ENCODE results near the gene SPOCK2. TPM values are rescaled to one million over a fixed set of nuclear protein-coding genes. Genes with fewer than 3 reads are reported as not detected.
A peak's percentile ranks its signal among the peaks of the same experiment; 100 is the strongest.
"Not testable (repeated sequence)": the region's sequence is repeated elsewhere in the genome, so short reads cannot be mapped to it uniquely, and the experiment has no call there.

Gene SPOCK2, protein sequence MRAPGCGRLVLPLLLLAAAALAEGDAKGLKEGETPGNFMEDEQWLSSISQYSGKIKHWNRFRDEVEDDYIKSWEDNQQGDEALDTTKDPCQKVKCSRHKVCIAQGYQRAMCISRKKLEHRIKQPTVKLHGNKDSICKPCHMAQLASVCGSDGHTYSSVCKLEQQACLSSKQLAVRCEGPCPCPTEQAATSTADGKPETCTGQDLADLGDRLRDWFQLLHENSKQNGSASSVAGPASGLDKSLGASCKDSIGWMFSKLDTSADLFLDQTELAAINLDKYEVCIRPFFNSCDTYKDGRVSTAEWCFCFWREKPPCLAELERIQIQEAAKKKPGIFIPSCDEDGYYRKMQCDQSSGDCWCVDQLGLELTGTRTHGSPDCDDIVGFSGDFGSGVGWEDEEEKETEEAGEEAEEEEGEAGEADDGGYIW
- 0.47 and 1.1 TPM in 2 replicates for total RNA-seq (2014; rRNA removed; shearing (Covaris generic))
- 1.8 and 2.3 TPM in 2 replicates for polyA plus RNA-seq (2014; cell fraction: nucleus; rRNA removed)

DNA sequence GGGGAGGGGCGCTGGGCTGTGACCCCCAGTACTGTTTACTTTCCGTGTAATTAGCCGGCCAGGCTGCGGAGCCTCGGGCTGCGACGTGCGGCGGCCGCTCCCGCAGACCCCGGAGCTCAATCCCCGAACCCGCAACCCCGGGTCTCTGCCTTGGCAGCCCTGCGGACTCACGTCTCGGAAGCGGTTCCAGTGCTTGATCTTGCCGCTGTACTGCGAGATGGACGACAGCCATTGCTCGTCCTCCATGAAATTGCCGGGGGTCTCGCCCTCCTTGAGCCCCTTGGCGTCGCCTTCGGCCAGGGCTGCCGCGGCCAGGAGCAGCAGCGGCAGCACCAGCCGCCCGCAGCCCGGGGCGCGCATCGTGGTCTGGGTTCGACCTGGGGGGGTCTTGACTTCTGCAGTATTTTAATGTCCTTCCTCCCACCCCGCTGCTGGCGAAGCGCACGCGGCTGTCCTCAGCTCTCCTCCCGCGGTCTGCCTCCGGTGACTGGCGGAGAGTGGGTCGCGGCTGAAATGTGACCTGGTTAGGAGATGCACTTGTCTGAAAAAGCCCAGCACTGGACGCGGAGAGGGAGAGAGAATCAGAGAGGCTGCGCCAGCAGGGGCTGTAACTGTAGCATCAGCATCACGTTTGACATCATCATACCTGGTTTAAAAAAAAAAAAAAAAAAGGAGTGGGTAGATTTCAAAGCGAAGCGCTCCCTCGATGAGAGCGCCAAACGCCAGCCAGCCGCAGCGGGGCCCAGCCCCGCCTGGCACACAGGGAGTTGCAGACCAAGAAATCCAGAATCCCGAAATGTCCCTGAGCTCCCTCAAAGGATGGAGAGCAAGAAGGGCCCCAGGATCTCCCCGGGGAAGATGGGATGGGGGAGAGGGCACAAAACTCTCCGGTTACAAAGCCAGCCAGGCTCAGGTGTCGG is at the start of gene SPOCK2:
Gene SPOCK2, minus strand, starts transcription at position 583 of the 920 bp plus-strand sequence. Its CDS starts 223 bp downstream, at position 360.
- DNase-seq (ENCODE audit: extremely low read depth, low read depth) = no peak

DNA sequence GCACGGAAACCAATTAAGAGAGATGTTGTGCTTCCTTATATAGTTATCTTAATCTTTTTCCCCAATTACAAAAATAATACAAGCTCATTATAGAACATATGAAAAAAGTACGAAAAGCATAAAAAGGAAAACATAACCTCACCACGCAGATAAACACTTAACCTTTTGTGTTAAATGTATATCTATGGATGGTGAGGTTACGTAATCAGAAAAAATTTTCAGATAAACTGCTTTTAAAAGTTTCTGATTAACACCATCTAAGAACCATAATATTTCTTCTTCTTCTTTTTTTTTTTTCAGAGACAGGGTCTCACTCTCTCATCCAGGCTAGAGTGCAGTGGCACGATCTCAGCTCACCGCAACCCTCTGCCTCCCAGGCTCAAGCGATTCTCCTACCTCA is 49.2 kb upstream of the SPOCK2 start:
- no peak for DNase-seq (ENCODE audit: extremely low read depth, low read depth)

DNA sequence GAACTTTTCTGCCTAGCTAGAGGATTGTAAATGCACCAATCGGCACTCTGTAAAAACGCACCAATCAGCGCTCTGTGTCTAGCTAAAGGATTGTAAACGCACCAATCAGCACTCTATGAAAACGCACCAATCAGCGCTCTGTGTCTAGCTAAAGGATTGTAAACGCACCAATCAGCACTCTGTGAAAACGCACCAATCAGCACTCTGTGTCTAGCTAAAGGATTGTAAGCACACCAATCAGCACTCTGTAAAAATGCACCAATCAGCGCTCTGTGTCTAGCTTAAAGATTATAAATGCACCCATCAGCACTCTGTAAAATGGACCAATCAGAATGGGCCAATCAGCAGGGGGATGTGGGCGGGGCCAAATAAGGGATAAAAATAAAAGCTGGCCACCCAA is 47.9 kb upstream of the SPOCK2 start:
- DNase-seq (ENCODE audit: extremely low read depth, low read depth) = not testable (repeated sequence)

DNA sequence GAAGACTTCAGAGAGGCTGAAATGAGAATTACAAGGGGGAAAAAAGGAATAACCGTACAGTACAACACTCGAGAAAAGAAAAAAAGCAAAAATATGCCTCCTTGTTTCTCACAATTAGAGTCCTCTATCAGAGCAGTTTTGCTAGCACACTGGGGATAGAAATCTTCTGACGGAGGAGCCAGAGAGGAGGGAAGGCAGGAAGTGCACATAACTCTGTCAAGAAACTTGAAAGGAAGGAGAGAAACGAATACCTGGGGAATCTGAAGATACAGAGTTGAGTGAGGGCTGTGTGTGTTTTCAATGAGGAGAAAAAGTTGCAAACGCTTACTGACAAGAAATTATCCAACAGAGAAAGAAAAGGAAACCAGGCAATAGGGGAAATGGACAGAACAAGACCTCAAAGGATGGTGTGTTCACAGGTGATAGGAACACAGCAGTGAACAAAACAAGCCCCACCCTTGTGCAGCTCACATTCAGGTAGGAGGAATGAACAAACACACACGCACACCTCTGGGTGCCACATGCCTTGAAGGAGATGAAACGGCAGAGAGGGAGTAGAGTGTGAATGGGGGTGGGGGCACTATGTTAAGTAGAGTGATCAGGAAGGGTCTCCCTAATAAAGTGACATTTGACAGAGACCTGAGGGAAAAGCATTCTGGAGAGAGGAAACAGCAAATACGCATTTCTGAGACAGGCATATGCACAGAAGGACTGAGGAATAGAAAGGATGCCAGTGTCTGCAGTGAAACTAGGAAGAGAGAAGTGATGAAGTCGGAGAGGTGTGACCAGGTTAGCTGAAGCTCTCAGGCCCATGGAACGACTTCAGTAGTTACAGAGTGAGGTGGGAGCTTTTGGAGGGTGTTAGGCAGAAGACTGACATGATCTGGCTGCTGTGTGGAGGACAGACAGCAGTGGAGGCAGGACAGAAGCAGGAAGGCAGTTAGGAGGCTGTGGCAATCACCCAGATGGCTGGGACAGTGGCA is 46.7 kb upstream of the SPOCK2 start:
- DNase-seq (ENCODE audit: extremely low read depth, low read depth) = no peak

DNA sequence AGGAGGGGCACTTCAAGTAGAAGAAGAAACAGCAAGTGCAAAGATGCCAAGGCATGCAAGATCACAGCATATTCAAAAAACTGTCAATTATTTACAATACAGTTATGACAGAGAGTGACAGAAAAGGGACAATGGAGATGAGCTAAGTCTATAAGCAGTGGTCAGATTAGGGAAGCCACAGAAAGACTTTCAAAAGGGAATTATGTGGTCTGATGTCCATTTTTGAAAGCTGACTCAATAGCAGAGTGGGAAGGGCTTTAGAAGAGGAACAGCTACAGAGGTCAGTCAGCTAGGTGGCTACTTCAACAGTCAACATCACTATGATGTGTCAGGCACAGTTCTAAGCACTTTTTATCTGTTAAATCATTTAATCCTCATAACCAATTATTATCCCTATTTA is 45.2 kb upstream of the SPOCK2 start:
- no peak for DNase-seq (ENCODE audit: extremely low read depth, low read depth)

DNA sequence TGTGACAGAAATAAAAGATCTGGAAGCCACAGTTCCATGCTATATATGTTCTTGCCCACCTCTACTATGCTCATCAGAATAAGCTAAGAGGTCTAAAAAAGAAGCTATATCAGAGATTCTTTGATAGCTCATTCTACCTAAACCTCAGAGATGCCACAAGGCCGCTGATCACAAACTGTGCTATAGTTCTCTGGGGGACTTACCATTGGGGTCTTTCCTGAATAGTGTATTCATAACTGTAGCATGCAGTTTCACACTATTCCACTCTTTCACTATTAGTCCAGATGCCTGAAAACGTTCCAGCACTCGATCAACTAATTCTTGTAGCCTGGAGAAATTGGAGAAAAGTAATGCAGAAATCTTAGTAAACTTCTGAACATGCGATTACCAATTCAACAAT is 44.5 kb upstream of the SPOCK2 start:
- no peak for DNase-seq (ENCODE audit: extremely low read depth, low read depth)

DNA sequence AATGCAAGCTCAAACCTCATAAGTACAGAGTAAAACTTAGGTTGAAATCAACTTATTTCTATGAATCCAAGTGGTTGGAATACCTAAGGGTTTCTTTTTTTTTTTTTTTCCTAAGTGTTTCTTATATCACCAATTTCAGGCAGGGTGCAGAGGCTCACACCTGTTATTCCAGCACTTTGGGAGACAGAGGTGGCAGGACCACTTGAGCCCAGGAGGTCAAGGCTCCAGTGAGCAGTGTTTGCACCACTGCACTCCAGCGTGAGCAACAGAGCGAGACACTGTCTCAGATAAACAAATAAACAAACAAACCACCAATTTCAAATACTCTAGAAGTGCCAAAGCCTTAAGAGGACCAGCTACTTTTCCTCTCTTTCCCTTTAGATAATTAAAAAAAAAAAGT is 39.2 kb upstream of the SPOCK2 start:
- no peak for DNase-seq (ENCODE audit: extremely low read depth, low read depth)

DNA sequence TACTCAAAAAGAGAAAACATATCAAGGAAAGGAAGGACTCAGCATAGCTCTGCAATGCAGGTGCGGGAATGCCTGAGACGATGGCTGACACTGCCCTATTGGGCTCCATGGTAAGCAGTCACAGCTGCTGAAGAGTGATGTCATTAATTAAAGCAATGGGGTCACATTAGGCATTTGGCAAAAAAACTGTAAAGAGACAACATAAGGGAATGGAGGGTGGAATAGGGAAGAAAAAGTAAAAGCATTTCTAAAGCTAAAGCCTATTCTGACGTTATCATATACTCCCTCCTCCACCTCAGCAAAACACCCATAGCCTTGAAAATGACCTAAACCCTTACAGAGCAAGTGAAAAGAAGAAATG is 38.5 kb upstream of the SPOCK2 start:
- no peak for DNase-seq (ENCODE audit: extremely low read depth, low read depth)

DNA sequence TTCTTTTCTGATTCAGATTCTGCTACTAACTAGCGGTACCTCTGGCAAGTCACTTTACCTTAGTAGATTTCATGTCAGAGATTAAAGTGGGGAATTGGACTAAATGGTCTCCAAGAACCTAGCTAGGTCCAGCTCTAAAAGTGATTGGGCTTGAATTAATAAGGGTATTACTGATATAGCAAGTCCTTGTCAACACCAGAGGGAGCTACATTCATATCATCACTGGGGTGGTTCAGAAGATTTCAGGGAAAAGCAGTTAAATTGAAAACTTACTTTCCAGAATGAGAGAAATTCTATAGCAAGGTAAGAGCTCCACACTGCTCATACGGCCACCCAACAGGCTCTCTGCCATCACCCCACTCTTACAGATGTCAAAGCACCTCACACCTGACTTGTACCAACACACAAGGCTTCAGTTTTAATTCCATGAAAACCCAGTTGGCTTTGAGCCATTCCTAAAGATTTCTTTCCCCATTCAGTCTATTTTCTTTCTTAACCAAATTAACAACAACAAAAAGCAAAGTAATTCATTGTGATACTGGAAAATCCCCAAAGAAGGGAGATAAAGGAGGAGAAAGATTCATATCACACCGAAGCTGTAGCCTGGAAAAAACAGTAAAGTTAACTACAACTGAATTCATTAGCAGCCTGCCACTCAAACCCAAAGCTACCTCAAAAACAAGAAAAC is 38.0 kb upstream of the SPOCK2 start:
- DNase-seq (ENCODE audit: extremely low read depth, low read depth) = peak; percentile 30

DNA sequence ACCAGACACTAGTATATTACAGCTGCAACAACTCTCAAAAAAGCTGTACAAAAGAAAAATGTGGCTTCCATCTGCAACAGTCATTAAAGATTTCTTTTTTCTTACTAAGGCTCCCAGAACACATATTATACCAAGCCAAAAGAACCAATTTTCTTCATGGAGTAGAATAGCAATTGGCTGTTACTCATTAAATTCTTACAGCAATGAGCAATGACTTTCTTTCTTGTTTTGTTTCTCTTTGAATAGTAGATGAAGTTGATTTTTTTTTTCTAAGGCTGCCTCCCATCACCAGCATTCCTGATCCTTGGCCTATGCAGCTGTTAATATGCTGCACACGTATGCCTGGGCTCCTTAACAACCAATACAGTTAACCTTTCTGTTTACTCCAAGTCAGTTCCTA is 36.6 kb upstream of the SPOCK2 start:
- DNase-seq (ENCODE audit: extremely low read depth, low read depth) = no peak

DNA sequence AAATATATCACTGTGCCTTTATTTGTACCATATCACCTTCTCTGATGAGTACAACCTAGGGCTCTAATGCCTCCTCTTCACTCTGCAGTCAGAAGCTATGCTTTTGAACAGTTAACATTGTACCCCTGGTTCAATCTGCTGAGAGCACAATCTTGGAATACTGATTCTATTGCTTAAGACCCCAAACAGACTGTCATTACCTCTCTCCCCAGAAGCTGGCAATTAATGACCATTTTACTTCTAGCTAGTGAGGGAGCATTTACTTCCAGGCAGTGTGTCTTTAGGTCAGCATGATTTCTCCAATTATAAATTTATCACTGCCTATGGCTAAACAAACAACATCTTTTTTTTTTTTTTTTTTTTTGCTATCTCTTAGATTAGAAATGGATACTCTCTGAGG is 36.0 kb upstream of the SPOCK2 start:
- no peak for DNase-seq (ENCODE audit: extremely low read depth, low read depth)

DNA sequence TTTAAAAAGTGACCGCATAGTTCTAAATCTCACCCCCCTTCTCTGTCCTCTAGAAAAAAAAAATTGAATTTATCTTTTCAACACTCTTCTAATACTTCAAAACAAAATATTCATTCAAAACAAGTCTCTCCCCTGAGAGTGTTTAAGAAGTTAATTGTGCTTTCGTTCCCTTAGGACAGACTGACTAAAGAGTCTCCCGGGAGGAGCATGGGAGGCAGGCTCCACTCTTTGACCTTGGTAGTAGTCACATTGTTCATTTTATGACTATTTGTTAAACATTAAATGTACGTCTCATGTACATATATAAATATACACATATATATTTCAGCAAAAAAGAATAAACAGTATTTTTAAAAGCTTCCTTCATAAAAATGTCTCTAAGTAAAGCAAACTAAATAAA is 35.3 kb upstream of the SPOCK2 start:
- no peak for DNase-seq (ENCODE audit: extremely low read depth, low read depth)

DNA sequence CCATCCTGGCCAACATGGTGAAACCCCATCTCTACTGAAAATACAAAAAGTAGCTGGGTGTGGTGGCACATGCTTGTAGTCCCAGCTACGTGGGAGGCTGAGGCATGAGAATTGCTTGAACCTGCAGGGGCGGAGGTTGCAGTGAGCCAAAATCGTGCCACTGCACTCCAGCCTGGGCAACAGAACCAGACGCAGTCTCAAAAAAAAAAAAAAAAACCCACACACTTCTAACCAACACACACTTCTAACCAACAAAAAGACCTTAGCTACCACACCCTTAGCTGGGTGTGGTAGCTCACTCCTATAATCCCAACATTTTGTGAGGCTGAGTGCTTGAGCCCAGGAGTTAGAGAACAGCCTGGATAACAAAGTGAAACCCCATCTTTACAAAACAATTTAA is 33.9 kb upstream of the SPOCK2 start:
- DNase-seq (ENCODE audit: extremely low read depth, low read depth) = no peak

DNA sequence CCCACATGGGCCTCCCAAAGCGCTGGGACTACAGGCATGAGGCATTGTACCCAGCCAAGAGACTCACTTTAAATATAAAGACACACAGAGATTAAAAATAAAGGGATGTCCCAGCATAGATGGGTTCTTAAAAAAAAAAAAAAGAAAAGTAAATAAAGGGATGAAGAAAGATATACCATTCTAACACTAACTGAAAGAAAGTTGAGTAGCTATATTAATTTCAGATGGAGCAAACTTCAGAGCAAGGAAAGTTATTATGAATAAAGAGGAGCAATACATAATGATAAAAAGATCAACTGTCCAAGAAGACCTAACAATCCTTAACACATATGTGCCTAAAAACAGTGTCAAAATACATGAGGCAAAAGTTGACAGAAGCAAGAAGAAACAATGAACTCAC is 33.0 kb upstream of the SPOCK2 start:
- DNase-seq (ENCODE audit: extremely low read depth, low read depth) = no peak

DNA sequence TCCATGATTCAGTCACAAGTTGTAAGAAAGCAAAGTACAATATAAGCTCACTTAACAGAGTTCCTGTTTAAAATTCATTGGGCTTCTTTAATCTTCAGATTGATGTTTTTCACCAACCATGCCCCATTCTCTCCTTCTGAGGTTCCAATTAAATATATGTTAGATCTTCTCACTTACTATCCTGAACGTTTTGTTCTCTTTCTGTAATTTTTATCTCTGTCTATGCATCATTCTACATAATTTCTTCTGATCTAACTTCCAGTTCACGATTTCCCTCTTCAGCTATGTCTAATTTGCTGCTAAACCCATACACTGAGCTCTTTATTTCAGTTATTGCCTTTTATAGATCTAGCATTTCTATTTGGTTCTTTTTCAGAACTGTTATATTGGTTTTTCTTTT is 28.0 kb upstream of the SPOCK2 start:
- no peak for DNase-seq (ENCODE audit: extremely low read depth, low read depth)

DNA sequence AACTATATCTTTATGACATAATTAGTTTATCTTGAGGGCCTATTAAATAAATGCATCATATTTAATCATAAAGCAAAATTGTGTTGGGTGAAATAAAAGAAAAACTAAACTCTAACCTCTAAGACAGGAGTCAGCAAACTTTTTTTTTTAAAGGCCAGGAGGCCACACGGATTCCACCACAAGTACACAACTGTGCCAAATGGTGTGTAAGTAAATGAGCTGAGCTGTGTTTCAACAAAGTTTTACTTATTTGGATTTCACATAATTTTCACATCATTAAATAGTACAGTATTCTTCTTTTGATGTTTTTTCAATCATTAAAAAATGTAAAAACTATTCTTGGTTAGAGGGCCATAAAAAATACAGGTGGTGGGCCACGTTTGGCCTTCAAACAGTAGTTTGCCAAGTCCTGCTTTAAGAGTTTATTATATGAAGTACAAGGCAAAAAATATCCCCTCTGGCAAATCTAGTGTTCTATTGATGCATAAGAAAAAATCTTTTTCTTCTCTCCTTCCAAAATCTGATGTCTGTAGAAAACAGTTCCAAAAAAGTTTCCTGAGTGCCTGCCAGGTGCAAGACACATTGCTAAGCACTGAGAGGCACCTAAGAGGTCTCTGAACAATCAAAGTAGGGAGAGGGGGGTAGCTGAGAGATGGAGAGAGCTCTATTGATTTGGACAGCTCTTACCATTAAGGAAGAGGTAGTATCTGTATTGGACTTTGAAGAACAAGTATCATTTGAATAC is 26.5 kb upstream of the SPOCK2 start:
- DNase-seq (ENCODE audit: extremely low read depth, low read depth) = no peak

DNA sequence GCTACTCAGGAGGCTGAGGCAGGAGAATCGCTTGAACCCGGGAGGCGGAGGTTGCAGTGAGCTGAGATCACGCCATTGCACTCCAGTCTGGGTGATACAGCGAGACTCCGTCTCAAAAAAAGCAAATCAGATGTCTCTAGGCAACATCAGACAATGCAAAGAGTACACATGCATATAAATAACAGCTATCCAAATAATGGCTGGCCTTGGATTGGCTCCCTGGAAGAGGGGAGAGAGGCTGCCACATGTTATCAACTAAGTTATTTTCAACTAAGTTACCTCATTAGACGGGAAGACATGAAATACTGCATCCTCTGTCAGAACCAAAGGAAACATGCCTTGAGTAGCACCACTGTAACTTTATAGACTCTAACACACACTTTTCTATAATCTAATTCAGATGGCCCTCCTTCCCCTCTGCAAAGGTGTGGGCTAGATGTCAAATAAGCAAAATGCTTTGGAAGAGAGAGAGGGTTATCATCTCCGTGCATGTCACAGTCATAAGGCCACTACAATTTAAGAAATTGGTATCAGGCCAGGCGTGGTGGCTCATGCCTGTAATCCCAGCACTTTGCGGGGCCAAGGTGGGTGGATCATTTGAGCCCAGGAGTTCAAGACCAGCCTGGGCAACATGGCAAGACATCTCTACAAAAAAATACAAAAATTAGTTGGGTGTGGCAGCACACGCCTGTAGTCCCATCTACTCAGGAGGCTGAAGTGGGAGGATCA is 22.5 kb upstream of the SPOCK2 start:
- DNase-seq (ENCODE audit: extremely low read depth, low read depth) = no peak

DNA sequence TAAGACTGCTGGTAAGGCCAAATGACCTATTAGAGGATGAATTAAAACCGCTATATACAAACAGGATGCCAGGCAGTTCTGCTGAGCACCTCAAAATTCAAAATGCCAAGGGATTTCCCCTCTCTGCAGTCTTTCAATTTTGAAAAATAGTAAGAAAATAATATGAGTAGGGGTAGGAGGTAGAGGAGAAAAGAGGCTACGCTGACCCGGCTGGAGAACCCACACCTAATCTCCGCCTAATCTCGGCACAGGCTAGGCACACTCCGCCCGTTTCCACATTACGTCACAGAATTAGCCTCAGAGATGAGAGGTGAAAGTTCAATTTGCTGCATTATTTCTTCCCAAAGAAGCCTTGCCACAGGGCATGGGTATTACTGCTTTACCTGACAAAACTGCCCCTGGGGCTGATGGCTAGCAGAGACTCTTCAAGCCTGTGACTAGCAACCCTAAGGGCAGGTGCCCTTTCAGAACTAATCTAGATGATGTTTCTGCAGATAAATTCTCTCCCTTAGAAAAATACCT is 21.3 kb upstream of the SPOCK2 start:
- DNase-seq (ENCODE audit: extremely low read depth, low read depth) = no peak

Data from NCI-H460 (cell line).